ENCODE data around the gene CDHR5. TPM values are rescaled to one million over a fixed set of nuclear protein-coding genes. Genes with fewer than 3 reads are reported as not detected.

Gene CDHR5
- total RNA-seq, 1 donor from 2014 or later: 0.24 TPM

DNA sequence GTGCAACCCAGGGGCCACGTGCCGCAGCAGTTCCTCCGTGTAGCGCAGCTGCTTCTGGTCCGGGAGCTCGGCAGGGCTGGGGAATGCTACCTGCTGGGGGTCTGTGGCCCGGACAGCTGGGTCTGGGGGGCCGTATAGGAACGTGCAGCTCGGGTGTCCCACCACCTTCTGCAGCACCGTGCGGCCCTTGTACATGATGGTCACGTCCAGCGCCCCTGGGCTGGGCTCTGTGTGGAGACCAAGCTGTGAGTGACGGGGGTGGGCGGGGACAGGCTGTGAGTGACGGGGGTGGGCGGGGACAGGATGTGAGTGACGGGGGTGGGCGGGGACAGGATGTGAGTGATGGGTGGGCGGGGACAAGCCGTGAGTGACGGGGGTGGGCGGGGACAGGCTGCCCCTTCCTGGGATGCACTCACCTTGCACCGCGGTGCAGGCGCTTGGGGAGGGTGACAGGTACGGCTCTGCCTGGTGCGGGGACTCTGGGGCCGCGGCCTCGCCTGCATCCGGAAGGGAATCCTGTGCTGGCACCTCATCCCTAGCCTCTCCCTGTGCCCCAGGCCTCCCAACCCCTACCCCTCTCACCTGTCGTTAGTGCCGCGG, 11.3 kb downstream of the CDHR5 start:
- no peak overlapping the region for H3K4me3 Mint-ChIP-seq (ENCODE audit: low read depth)
- peaks cover 2% of the 10 kb centered on the region for H3K4me1 Mint-ChIP-seq (ENCODE audit: low read depth)
- TF ChIP-seq, protein P1, sequence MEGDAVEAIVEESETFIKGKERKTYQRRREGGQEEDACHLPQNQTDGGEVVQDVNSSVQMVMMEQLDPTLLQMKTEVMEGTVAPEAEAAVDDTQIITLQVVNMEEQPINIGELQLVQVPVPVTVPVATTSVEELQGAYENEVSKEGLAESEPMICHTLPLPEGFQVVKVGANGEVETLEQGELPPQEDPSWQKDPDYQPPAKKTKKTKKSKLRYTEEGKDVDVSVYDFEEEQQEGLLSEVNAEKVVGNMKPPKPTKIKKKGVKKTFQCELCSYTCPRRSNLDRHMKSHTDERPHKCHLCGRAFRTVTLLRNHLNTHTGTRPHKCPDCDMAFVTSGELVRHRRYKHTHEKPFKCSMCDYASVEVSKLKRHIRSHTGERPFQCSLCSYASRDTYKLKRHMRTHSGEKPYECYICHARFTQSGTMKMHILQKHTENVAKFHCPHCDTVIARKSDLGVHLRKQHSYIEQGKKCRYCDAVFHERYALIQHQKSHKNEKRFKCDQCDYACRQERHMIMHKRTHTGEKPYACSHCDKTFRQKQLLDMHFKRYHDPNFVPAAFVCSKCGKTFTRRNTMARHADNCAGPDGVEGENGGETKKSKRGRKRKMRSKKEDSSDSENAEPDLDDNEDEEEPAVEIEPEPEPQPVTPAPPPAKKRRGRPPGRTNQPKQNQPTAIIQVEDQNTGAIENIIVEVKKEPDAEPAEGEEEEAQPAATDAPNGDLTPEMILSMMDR (IDR thresholded peaks at IDR 0.05; ENCODE audit: unreplicated experiment): no peak
- H3K27ac Mint-ChIP-seq: no peak overlapping the region
- no peaks in the 10 kb centered on the region for H3K27me3 Mint-ChIP-seq
- peaks cover 5% of the 10 kb centered on the region for H3K36me3 Mint-ChIP-seq (ENCODE audit: insufficient read depth)
- no peak for DNase-seq (ENCODE audit: low spot score, unreplicated experiment)
- H3K9me3 Mint-ChIP-seq (ENCODE audit: low read depth): no peaks in the 10 kb centered on the region

DNA sequence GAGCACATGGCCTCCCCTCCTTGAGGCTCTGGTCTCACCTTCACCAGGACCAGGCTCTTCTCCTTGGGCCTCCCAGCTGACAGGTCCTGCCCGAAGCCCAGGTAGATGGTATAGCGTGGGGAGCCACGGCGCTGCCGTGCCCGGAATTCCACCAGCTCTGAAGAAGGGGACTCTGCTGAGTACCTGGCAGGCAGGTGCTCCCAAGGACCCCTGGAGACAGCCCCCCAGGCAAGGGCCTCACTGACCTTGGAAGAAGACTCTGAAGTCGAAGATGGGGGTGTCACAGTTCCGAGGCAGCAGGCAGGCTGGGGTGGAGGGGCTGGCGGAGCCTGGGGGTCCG, 11.8 kb downstream of the CDHR5 start:
- H3K4me3 Mint-ChIP-seq (ENCODE audit: low read depth): no peak overlapping the region
- H3K27me3 Mint-ChIP-seq: no peaks in the 10 kb centered on the region
- H3K4me1 Mint-ChIP-seq (ENCODE audit: low read depth): peaks cover 2% of the 10 kb centered on the region
- TF ChIP-seq, protein P1 (IDR thresholded peaks at IDR 0.05; ENCODE audit: unreplicated experiment): no peak
- H3K36me3 Mint-ChIP-seq (ENCODE audit: insufficient read depth): peaks cover 8% of the 10 kb centered on the region
- DNase-seq (ENCODE audit: low spot score, unreplicated experiment): no peak
- H3K27ac Mint-ChIP-seq: no peak overlapping the region
- no peaks in the 10 kb centered on the region for H3K9me3 Mint-ChIP-seq (ENCODE audit: low read depth)

DNA sequence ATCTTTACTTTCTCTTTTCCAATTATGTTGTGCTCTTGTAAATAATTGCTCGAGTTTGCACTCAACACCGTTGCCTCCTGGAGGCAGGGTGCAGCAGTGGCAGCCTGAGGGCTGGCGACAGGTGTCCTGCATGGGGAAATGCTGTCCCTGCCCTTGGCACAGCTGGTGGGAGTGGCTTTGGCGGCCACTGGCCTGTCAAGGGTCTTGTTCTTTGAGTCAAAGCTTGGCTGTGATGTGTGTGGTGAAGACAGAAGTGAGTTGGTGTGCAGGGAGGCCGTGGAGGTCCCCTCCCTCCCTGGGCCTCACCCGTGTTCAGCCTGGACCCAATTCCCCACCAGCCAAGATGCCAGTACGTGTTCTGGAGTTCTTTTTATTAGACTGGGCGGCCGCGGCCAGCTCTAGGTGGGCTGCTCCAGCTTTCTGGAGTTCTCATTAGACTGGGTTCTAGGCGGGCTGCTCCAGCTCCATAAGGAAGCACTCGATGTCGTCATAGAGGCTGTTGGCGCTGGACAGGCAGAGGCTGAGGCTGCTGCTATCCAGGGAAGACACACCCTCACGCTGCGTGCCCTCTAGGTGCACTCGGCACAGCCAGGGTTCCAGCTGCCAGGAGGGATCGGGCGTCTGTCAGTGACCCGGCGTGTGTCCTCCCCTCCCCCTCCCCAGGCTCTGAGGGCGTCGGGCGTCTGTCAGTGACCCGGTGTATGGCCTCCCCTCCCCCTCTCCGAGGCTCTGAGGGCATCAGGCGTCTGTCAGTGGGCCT, 12.4 kb downstream of the CDHR5 start:
- Mint-ChIP-seq H3K36me3 (ENCODE audit: insufficient read depth) (peaks cover 8% of the 10 kb centered on the region), H3K27me3 (no peaks in the 10 kb centered on the region), H3K4me1 (ENCODE audit: low read depth) (peaks cover 2% of the 10 kb centered on the region), H3K4me3 (ENCODE audit: low read depth) (no peak overlapping the region), H3K9me3 (ENCODE audit: low read depth) (no peaks in the 10 kb centered on the region), H3K27ac (peak overlapping the region; percentile 41)
- TF ChIP-seq, protein P1 (IDR thresholded peaks at IDR 0.05; ENCODE audit: unreplicated experiment): peak; percentile 33
- DNase-seq (ENCODE audit: low spot score, unreplicated experiment): no peak

DNA sequence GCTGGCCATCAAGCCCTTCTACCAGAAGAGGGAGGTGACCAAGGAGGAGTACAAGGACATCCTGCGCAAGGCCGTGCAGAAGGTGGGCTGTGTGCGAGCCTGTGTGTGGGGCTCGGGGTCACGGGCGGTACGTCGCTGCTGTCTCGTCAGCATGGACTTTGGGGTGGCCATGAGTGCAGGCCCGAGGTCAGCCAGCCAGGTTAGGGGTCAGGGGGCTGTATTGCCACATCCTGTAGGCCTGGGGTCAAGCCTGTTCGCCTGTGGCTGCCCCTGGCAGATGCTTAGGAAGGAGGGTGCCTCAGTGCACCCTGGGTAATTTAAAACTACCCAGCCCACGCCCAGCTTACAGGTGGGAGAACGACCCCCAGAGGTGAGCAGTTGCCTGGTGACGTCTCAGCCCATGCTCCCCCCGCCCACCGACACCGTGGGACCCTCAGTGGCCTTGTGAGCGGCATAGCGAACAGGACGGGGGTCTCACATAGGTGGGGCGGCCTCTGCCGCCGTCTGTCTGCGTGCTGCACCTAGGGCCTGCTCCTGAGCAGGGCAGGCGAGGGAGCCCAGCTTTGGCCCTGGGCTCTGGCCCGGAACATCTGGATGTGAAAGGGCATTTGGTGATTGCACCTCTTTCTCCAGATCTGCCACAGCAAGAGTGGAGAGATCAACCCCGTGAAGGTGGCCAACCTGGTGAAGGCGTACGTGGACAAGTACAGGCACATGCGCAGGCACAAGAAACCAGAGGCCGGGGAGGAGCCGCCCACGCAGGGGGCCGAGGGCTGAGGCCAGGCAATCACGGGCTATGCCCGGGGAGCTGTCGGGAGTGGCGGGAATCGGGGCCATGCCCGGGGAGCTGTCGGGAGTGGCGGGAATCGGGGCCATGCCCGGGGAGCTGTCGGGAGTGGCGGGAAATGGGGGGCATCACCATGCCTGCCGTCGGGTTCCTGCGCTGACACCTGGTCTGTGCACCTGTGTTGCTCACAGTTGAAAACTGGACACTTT, 13.5 kb downstream of the CDHR5 start:
- Mint-ChIP-seq H3K27me3 (no peaks in the 10 kb centered on the region), H3K9me3 (ENCODE audit: low read depth) (no peaks in the 10 kb centered on the region), H3K4me3 (ENCODE audit: low read depth) (no peak overlapping the region), H3K4me1 (ENCODE audit: low read depth) (peaks cover 2% of the 10 kb centered on the region), H3K36me3 (ENCODE audit: insufficient read depth) (peaks cover 12% of the 10 kb centered on the region), H3K27ac (no peak overlapping the region)
- TF ChIP-seq, protein P1 (IDR thresholded peaks at IDR 0.05; ENCODE audit: unreplicated experiment): no peak
- no peak for DNase-seq (ENCODE audit: low spot score, unreplicated experiment)

Data from progenitor cell of endocrine pancreas (in vitro differentiated cells).